Liver (tissue), 9 donors: ENCODE data around the gene SMG5. TPM values are rescaled to one million over a fixed set of nuclear protein-coding genes. Genes with fewer than 3 reads are reported as not detected.

Experiments used
- DNase-seq: peaks from one replicate; pipeline ENCODE4 v3.0.0-alpha.2; 2017; ENCODE audit warnings: low spot score
- H3K27ac ChIP-seq, 2 donors: one replicate each; pipeline ENCODE4 v1.7.0; 2013; ENCODE audit warnings: inconsistent platforms in 2 of 2, low read length in 2 of 2, control low read depth in 1 of 2, low read depth in 1 of 2, mild to moderate bottlenecking in 1 of 2
- H3K27me3 ChIP-seq, 4 donors: one replicate each; pipeline versions ENCODE4 v1.6.1 to v1.7.0; 2013; ENCODE audit warnings: low read length in 3 of 4, inconsistent platforms in 1 of 4, mild to moderate bottlenecking in 1 of 4, moderate library complexity in 1 of 4; ENCODE audit not compliant: control insufficient read depth in 4 of 4, insufficient read depth in 4 of 4
- H3K36me3 ChIP-seq, 4 donors: one replicate each; pipeline versions ENCODE4 v1.6.1 to v1.7.0; 2013; ENCODE audit warnings: low read length in 3 of 4, mild to moderate bottlenecking in 3 of 4, low read depth in 1 of 4, moderate library complexity in 1 of 4; ENCODE audit not compliant: control insufficient read depth in 4 of 4, insufficient read depth in 3 of 4
- H3K4me1 ChIP-seq, 4 donors: one replicate each; pipeline versions ENCODE4 v1.6.1 to v1.7.0; 2013; ENCODE audit warnings: low read length in 3 of 4, mild to moderate bottlenecking in 3 of 4, moderate library complexity in 1 of 4; ENCODE audit not compliant: control insufficient read depth in 4 of 4, insufficient read depth in 4 of 4
- H3K4me3 ChIP-seq, 3 donors: one replicate each; pipeline versions ENCODE4 v1.6.1 to v1.7.0; 2013; ENCODE audit warnings: low read length in 3 of 3, control low read depth in 1 of 3, low read depth in 1 of 3, mild to moderate bottlenecking in 1 of 3
- H3K9ac ChIP-seq, 2 donors: one replicate each; pipeline ENCODE4 v1.7.0; 2013; ENCODE audit warnings: low read length in 2 of 2, mild to moderate bottlenecking in 2 of 2, moderate library complexity in 2 of 2, control low read depth in 1 of 2, low read depth in 1 of 2
- H3K9me3 ChIP-seq, 4 donors: one replicate each; pipeline versions ENCODE4 v1.6.1 to v1.7.0; 2013; ENCODE audit warnings: low read length in 3 of 4; ENCODE audit not compliant: control insufficient read depth in 4 of 4
- EGR1 ChIP-seq, 2 donors: IDR thresholded peaks; 2 replicates each; pipeline ENCODE4 v1.6.1; 2016 to 2018; ENCODE audit warnings: antibody characterized with exemption in 2 of 2, low read depth in 2 of 2
- FOXA1 ChIP-seq: IDR thresholded peaks from 2 replicates; pipeline ENCODE4 v1.6.1; 2016; ENCODE audit warnings: antibody characterized with exemption
- FOXA2 ChIP-seq: IDR thresholded peaks from 2 replicates; pipeline ENCODE4 v1.6.1; 2016; ENCODE audit warnings: antibody characterized with exemption
- GABPA ChIP-seq, 2 donors: IDR thresholded peaks in 1 of 2; conservative IDR thresholded peaks in 1 of 2; 2 replicates each; pipeline ENCODE4 v1.6.1; 2016; ENCODE audit warnings: antibody characterized with exemption in 2 of 2, mild to moderate bottlenecking in 1 of 2, moderate library complexity in 1 of 2
- HNF4A ChIP-seq, 2 donors: conservative IDR thresholded peaks; 2 replicates each; pipeline ENCODE4 v1.6.1; 2016; ENCODE audit warnings: antibody characterized with exemption in 2 of 2, mild to moderate bottlenecking in 2 of 2
- HNF4G ChIP-seq: IDR thresholded peaks from 2 replicates; pipeline ENCODE4 v1.6.1; 2016; ENCODE audit warnings: antibody characterized with exemption
- JUND ChIP-seq, 2 donors: IDR thresholded peaks; 2 replicates each; pipeline ENCODE4 v1.6.1; 2016; ENCODE audit warnings: antibody characterized with exemption in 2 of 2
- NR2F2 ChIP-seq: IDR thresholded peaks from 2 replicates; pipeline ENCODE4 v1.6.1; 2016; ENCODE audit warnings: antibody characterized with exemption
- RAD21 ChIP-seq, 2 donors: IDR thresholded peaks; 2 replicates each; pipeline ENCODE4 v1.6.1; 2016; ENCODE audit warnings: antibody characterized with exemption in 2 of 2, mild to moderate bottlenecking in 2 of 2
- RXRA ChIP-seq, 2 donors: IDR thresholded peaks; 2 replicates each; pipeline ENCODE4 v1.6.1; 2017 to 2018; ENCODE audit warnings: antibody characterized with exemption in 2 of 2, mild to moderate bottlenecking in 1 of 2
- SP1 ChIP-seq: IDR thresholded peaks from 2 replicates; pipeline ENCODE4 v1.6.1; 2018; ENCODE audit warnings: antibody characterized with exemption, mild to moderate bottlenecking
- YY1 ChIP-seq: IDR thresholded peaks from 2 replicates; pipeline ENCODE4 v1.6.1; 2016; ENCODE audit warnings: antibody characterized with exemption, mild to moderate bottlenecking
- WGBS: extraction: QIAGEN DNeasy Blood & Tissue Kit; methylation state at CpG from one replicate; pipeline ENCODE4 v1.1.7; 2013; 5-methylcytosine and 5-hydroxymethylcytosine counted together
- polyA plus RNA-seq, 2 donors: library from polyadenylated mRNA; stranded (reverse) in 1 of 2; unstranded in 1 of 2; fragments of 200-250 nt in 1 of 2; fragments of >200 nt in 1 of 2; fragmentation: Nextera tagmentation in 1 of 2; extraction: Ambion mirVana in 1 of 2; gene quantifications; one replicate each; pipeline versions ENCODE4 v1.2.1 to v1.2.3, GENCODE V29; 2013 to 2015
- total RNA-seq, 2 donors: library from RNA; depleted of rRNA; stranded (reverse); fragments of >200 nt; gene quantifications; one replicate each; pipeline ENCODE4 v1.2.3, GENCODE V29; 2014
- TF ChIP-seq, protein P1 (sequence below): IDR thresholded peaks from 2 replicates; pipeline ENCODE4 v1.6.1; 2016; ENCODE audit warnings: antibody characterized with exemption
- TF ChIP-seq, protein P2 (sequence below): IDR thresholded peaks from 2 replicates; pipeline ENCODE4 v1.6.1; 2016; ENCODE audit warnings: antibody characterized with exemption
- TF ChIP-seq, protein P3 (sequence below): fragments of 150-350 bp; IDR thresholded peaks from 2 replicates; pipeline ENCODE4 v1.5.1; 2017; ENCODE audit warnings: improper control_type of control experiment, low read depth, low read length; ENCODE audit not compliant: missing input control
- TF ChIP-seq, protein P4 (sequence below): IDR thresholded peaks from 2 replicates; pipeline ENCODE4 v1.6.1; 2016; ENCODE audit warnings: antibody characterized with exemption
- TF ChIP-seq, protein P5 (sequence below): IDR thresholded peaks from 2 replicates; pipeline ENCODE4 v1.6.1; 2016; ENCODE audit warnings: antibody characterized with exemption, mild to moderate bottlenecking
- donor health status: healthy.
- donor health status: healthy.
- donor health status: healthy.
- donor health status: healthy.
- donor health status: healthy.

The SMG5 gene
- total and polyA plus RNA-seq, 4 donors: 22.9 to 59.1 (median 35.7) TPM

DNA sequence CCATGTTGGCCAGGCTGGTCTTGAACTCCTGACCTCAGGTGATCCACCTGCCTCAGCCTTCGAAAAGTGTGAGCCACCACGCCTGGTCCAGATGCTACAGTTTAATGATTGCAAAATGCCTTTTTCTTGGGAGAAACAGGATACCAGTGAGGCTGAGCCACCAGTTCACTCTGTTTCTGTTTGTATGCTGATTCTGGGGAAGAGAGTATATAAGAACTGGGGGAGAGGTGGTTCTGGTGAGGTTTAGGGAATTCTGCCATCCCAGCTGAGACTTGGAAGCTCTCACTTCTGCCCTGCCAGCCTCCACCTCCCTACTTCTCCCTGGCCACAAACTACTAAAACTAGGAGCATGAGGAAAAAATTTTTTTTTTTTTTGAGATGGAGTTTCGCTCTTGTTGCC, 77.9 kb downstream of the SMG5 start:
- WGBS: 95% methylated on average over 3 of the region's 3 CpGs
- Histone ChIP-seq H3K9ac (no peak overlapping the region), H3K4me1 (peaks cover 0 to 21% (median 11%) of the 10 kb centered on the region in 4 donors), H3K9me3 (no peaks in the 10 kb centered on the region), H3K27me3 (no peaks in the 10 kb centered on the region), H3K27ac (no peak overlapping the region), H3K36me3 (peaks cover 3 to 47% (median 39%) of the 10 kb centered on the region in 4 donors), H3K4me3 (no peak overlapping the region)
- TF ChIP-seq EGR1 (IDR thresholded peaks at IDR 0.05; ENCODE audit: low read depth in 2 of 2): no peak
- DNase-seq: no peak

DNA sequence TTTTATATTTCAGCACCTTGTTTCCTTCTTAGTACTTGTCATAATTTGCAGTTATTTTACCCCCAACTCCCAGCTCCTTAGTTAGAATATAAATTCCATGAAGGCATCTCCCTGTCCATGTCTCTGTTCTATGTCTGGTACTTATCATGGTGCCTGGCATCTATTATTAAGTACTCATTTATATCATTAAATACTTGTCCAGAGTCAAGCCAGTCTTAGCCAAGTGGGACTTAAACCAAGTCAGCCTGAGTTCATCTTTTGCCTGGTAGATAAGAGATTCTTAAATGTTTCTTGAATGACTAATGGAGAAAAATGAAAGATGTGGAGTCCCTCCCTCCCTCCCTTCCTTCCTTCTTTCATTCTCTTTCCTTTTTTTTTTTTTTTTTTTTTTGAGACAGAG, 79.3 kb downstream of the SMG5 start:
- TF ChIP-seq, protein P1, sequence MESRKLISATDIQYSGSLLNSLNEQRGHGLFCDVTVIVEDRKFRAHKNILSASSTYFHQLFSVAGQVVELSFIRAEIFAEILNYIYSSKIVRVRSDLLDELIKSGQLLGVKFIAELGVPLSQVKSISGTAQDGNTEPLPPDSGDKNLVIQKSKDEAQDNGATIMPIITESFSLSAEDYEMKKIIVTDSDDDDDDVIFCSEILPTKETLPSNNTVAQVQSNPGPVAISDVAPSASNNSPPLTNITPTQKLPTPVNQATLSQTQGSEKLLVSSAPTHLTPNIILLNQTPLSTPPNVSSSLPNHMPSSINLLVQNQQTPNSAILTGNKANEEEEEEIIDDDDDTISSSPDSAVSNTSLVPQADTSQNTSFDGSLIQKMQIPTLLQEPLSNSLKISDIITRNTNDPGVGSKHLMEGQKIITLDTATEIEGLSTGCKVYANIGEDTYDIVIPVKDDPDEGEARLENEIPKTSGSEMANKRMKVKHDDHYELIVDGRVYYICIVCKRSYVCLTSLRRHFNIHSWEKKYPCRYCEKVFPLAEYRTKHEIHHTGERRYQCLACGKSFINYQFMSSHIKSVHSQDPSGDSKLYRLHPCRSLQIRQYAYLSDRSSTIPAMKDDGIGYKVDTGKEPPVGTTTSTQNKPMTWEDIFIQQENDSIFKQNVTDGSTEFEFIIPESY: no peak
- TF ChIP-seq EGR1 (IDR thresholded peaks at IDR 0.05; ENCODE audit: low read depth in 2 of 2) (no peak), HNF4G (no peak), GABPA (IDR thresholded peaks at IDR 0.05 in 1 of 2, conservative IDR thresholded peaks at IDR 0.05 in 1 of 2) (no peak), SP1 (no peak), RXRA (IDR thresholded peaks at IDR 0.05) (no peak), FOXA2 (no peak), FOXA1 (no peak), HNF4A (conservative IDR thresholded peaks at IDR 0.05) (no peak), NR2F2 (no peak), JUND (IDR thresholded peaks at IDR 0.05) (no peak), YY1 (no peak), RAD21 (IDR thresholded peaks at IDR 0.05) (no peak)
- TF ChIP-seq, protein P2, sequence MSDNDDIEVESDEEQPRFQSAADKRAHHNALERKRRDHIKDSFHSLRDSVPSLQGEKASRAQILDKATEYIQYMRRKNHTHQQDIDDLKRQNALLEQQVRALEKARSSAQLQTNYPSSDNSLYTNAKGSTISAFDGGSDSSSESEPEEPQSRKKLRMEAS: no peak
- TF ChIP-seq, protein P3, sequence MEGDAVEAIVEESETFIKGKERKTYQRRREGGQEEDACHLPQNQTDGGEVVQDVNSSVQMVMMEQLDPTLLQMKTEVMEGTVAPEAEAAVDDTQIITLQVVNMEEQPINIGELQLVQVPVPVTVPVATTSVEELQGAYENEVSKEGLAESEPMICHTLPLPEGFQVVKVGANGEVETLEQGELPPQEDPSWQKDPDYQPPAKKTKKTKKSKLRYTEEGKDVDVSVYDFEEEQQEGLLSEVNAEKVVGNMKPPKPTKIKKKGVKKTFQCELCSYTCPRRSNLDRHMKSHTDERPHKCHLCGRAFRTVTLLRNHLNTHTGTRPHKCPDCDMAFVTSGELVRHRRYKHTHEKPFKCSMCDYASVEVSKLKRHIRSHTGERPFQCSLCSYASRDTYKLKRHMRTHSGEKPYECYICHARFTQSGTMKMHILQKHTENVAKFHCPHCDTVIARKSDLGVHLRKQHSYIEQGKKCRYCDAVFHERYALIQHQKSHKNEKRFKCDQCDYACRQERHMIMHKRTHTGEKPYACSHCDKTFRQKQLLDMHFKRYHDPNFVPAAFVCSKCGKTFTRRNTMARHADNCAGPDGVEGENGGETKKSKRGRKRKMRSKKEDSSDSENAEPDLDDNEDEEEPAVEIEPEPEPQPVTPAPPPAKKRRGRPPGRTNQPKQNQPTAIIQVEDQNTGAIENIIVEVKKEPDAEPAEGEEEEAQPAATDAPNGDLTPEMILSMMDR: no peak
- TF ChIP-seq, protein P4, sequence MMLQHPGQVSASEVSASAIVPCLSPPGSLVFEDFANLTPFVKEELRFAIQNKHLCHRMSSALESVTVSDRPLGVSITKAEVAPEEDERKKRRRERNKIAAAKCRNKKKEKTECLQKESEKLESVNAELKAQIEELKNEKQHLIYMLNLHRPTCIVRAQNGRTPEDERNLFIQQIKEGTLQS: no peak
- TF ChIP-seq, protein P5, sequence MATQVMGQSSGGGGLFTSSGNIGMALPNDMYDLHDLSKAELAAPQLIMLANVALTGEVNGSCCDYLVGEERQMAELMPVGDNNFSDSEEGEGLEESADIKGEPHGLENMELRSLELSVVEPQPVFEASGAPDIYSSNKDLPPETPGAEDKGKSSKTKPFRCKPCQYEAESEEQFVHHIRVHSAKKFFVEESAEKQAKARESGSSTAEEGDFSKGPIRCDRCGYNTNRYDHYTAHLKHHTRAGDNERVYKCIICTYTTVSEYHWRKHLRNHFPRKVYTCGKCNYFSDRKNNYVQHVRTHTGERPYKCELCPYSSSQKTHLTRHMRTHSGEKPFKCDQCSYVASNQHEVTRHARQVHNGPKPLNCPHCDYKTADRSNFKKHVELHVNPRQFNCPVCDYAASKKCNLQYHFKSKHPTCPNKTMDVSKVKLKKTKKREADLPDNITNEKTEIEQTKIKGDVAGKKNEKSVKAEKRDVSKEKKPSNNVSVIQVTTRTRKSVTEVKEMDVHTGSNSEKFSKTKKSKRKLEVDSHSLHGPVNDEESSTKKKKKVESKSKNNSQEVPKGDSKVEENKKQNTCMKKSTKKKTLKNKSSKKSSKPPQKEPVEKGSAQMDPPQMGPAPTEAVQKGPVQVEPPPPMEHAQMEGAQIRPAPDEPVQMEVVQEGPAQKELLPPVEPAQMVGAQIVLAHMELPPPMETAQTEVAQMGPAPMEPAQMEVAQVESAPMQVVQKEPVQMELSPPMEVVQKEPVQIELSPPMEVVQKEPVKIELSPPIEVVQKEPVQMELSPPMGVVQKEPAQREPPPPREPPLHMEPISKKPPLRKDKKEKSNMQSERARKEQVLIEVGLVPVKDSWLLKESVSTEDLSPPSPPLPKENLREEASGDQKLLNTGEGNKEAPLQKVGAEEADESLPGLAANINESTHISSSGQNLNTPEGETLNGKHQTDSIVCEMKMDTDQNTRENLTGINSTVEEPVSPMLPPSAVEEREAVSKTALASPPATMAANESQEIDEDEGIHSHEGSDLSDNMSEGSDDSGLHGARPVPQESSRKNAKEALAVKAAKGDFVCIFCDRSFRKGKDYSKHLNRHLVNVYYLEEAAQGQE: no peak
- no peak overlapping the region for H3K9ac ChIP-seq
- H3K27ac ChIP-seq: no peak overlapping the region
- no peaks in the 10 kb centered on the region for H3K27me3 ChIP-seq
- no peaks in the 10 kb centered on the region for H3K9me3 ChIP-seq
- peaks cover under 1 to 35% (median 22%) of the 10 kb centered on the region in 4 donors for H3K4me1 ChIP-seq
- H3K36me3 ChIP-seq: peaks cover 3 to 44% (median 30%) of the 10 kb centered on the region in 4 donors
- DNase-seq: no peak
- no peak overlapping the region for H3K4me3 ChIP-seq
